Osteoblast (primary cell): Measurements from ENCODE around the gene RBBP4. TPM values are rescaled to one million over a fixed set of nuclear protein-coding genes. Genes with fewer than 3 reads are reported as not detected.

Experiments used
- DNase-seq: peaks from one replicate; pipeline ENCODE4 v3.0.0; 2011; ENCODE audit warnings: low spot score, mixed read lengths; ENCODE audit not compliant: insufficient read length; ENCODE audit errors: missing footprints
- H2AFZ ChIP-seq: 2 replicates; pipeline ENCODE4 v1.6.0; 2011; ENCODE audit warnings: mild to moderate bottlenecking, low read length
- H3K27ac ChIP-seq: 2 replicates; pipeline ENCODE4 v1.5.1; 2011; ENCODE audit warnings: mild to moderate bottlenecking, low read depth, low read length, moderate library complexity
- H3K27me3 ChIP-seq: 2 replicates; pipeline ENCODE4 v1.6.0; 2012; ENCODE audit warnings: mild to moderate bottlenecking, control low read depth, inconsistent platforms, low read length, moderate library complexity; ENCODE audit not compliant: insufficient read depth
- H3K36me3 ChIP-seq: 2 replicates; pipeline ENCODE4 v1.5.1; 2011; ENCODE audit warnings: mild to moderate bottlenecking, low read length, control low read depth, moderate library complexity; ENCODE audit not compliant: insufficient read depth
- H3K4me1 ChIP-seq: 2 replicates; pipeline ENCODE4 v1.5.1; 2011; ENCODE audit warnings: mild to moderate bottlenecking, low read length, control low read depth, moderate library complexity; ENCODE audit not compliant: insufficient read depth
- H3K4me2 ChIP-seq: 2 replicates; pipeline ENCODE4 v1.6.0; 2011; ENCODE audit warnings: mild to moderate bottlenecking, low read length; ENCODE audit not compliant: insufficient read depth
- H3K4me3 ChIP-seq: fragments of 200-600 bp; sonication (generic); 3 replicates; pipeline ENCODE4 v1.5.1; 2012; ENCODE audit warnings: mild to moderate bottlenecking, low read length, inconsistent platforms; ENCODE audit not compliant: insufficient read depth
- H3K79me2 ChIP-seq: 2 replicates; pipeline ENCODE4 v1.6.0; 2012; ENCODE audit warnings: mild to moderate bottlenecking, low read length, control low read depth, inconsistent platforms; ENCODE audit not compliant: insufficient read depth
- H3K9me3 ChIP-seq: 2 replicates; pipeline ENCODE4 v1.5.1; 2011; ENCODE audit warnings: low read depth, low read length, control low read depth
- H4K20me1 ChIP-seq: 2 replicates; pipeline ENCODE4 v1.6.0; 2012; ENCODE audit warnings: mild to moderate bottlenecking, low read length, control low read depth; ENCODE audit not compliant: insufficient read depth
- total RNA-seq: library from RNA; depleted of rRNA; stranded (reverse); fragments of >200 nt; gene quantifications from 2 replicates; pipeline ENCODE4 v1.2.3, GENCODE V29; 2012
- TF ChIP-seq, protein P1 (sequence below): IDR thresholded peaks from 2 replicates; pipeline ENCODE4 v1.5.1; 2011; ENCODE audit warnings: mild to moderate bottlenecking, low read depth, low read length, moderate library complexity; ENCODE audit errors: extremely low read depth

Gene RBBP4
- total RNA-seq, 1 donor, result 111 TPM

DNA sequence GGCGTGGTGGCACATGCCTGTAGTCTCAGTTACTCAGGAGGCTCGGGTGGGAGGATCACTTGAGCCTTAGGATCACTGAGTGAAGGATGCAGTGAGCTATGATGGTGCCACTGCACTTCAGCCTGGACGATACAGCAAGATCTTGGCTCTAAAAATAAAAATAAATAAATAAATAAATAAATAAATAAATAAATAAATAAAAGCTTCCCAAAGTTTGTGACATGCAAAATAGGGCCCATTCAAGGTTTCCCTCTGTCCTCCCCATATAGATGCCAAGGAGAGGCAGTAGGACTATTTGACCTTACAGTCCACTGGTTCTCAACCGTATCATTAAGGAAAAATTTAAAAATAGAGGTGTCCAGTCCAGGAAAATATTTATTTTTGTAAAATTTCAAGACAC lies 41.8 kb upstream of the RBBP4 start:
- no peak overlapping the region for H3K27ac ChIP-seq
- H3K4me2 ChIP-seq, result no peak overlapping the region
- no peaks in the 10 kb centered on the region for H3K79me2 ChIP-seq
- no peak for DNase-seq
- no peak overlapping the region for H3K4me3 ChIP-seq
- TF ChIP-seq, protein P1, sequence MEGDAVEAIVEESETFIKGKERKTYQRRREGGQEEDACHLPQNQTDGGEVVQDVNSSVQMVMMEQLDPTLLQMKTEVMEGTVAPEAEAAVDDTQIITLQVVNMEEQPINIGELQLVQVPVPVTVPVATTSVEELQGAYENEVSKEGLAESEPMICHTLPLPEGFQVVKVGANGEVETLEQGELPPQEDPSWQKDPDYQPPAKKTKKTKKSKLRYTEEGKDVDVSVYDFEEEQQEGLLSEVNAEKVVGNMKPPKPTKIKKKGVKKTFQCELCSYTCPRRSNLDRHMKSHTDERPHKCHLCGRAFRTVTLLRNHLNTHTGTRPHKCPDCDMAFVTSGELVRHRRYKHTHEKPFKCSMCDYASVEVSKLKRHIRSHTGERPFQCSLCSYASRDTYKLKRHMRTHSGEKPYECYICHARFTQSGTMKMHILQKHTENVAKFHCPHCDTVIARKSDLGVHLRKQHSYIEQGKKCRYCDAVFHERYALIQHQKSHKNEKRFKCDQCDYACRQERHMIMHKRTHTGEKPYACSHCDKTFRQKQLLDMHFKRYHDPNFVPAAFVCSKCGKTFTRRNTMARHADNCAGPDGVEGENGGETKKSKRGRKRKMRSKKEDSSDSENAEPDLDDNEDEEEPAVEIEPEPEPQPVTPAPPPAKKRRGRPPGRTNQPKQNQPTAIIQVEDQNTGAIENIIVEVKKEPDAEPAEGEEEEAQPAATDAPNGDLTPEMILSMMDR, result no peak
- no peaks in the 10 kb centered on the region for H4K20me1 ChIP-seq
- no peaks in the 10 kb centered on the region for H3K36me3 ChIP-seq
- H3K27me3 ChIP-seq, result no peaks in the 10 kb centered on the region
- no peak overlapping the region for H2AFZ ChIP-seq
- H3K9me3 ChIP-seq, result no peaks in the 10 kb centered on the region
- H3K4me1 ChIP-seq, result peaks cover 3% of the 10 kb centered on the region

DNA sequence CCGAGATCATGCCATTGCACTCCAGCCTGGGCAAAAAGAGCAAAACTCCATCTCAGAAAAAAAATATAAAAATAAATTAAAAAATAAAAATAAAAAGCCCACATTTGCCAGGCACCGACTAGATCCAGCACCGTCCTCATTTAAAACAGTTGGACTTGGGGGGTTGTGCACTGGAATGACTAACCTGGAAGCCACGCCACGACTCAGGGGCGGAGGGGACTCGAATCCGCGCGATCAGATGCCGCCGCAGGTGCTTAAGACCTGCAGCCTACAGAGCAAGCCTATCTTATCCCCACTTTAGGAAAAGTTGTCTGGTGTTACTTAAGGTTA lies 39.2 kb upstream of the RBBP4 start:
- Histone ChIP-seq H4K20me1 (no peaks in the 10 kb centered on the region), H3K9me3 (no peaks in the 10 kb centered on the region), H3K27me3 (no peaks in the 10 kb centered on the region), H3K4me3 (peak overlapping the region; percentile 76), H3K36me3 (no peaks in the 10 kb centered on the region), H3K27ac (peak overlapping the region; percentile 36), H3K4me2 (peak overlapping the region; percentile 89), H3K79me2 (no peaks in the 10 kb centered on the region), H3K4me1 (peaks cover 3% of the 10 kb centered on the region), H2AFZ (peak overlapping the region; percentile 86)
- TF ChIP-seq, protein P1, result no peak
- no peak for DNase-seq

DNA sequence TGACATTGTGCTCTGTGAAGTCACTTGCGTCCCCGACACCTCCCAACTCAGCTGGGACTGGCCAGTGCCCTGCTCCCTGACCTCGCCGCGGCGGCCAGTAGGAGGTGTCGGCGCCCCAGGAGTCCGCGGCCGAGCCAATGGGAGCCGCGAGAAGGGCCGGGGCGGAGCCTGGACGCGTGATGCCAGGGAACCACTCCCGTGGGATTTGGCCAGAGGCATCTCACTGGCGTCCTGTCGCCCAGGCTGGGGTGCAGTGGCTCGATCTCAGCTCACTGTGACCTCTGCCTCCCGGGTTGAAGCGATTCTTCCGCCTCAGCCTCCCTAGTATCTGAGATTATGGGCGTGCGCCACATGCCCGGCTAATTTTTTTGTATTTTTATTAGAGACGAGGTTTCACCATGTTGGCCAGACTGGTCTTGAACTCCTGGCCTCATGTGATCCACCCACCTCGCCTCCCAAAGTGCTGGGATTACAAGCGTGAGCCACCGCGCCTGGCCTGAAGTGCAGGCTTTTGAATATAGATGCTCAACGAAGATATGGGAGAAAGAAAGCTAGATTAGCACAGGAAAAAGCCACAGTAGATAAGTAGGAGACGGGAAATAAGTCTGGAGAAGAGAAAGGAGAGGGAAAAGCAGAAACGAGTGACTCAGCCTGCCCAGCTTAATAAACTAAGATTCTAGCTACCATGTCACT lies 38.7 kb upstream of the RBBP4 start:
- Histone ChIP-seq H3K27ac (peak overlapping the region; percentile 36), H3K27me3 (no peaks in the 10 kb centered on the region), H3K36me3 (no peaks in the 10 kb centered on the region), H3K4me2 (peak overlapping the region; percentile 89), H4K20me1 (no peaks in the 10 kb centered on the region), H2AFZ (peak overlapping the region; percentile 86), H3K9me3 (no peaks in the 10 kb centered on the region), H3K79me2 (no peaks in the 10 kb centered on the region), H3K4me3 (peak overlapping the region; percentile 76), H3K4me1 (peaks cover 3% of the 10 kb centered on the region)
- peak; percentile 97 for DNase-seq
- TF ChIP-seq, protein P1, result no peak

DNA sequence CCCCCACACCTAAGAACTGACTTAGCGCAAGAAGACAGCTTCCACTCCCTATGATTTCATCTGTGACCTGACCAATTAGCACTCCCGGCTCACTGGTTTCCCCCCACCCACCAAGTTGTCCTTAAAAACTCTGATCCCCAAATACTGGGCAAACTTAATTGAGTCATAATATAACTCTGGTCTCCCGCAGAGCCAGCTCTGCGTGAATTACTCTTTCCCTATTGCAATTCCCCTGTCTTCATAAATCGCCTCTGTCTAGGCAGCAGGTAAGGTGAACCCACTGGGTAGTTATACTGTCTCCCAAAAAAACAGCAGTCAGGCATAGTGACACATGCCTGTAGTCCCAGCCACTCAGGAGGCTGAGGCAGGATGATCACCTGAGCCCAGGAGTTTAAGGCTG lies 37.5 kb upstream of the RBBP4 start:
- H3K79me2 ChIP-seq, result no peaks in the 10 kb centered on the region
- no peaks in the 10 kb centered on the region for H4K20me1 ChIP-seq
- H3K27ac ChIP-seq, result no peak overlapping the region
- H3K4me1 ChIP-seq, result peaks cover 3% of the 10 kb centered on the region
- H3K36me3 ChIP-seq, result peaks cover 5% of the 10 kb centered on the region
- H3K4me3 ChIP-seq, result no peak overlapping the region
- no peaks in the 10 kb centered on the region for H3K9me3 ChIP-seq
- H3K4me2 ChIP-seq, result no peak overlapping the region
- DNase-seq, result no peak
- TF ChIP-seq, protein P1, result no peak
- H2AFZ ChIP-seq, result no peak overlapping the region
- no peaks in the 10 kb centered on the region for H3K27me3 ChIP-seq
